GM12874 (cell line): Measurements from ENCODE around the gene GNB2.

Experiments
- CTCF ChIP-seq: IDR thresholded peaks from 2 replicates; pipeline ENCODE4 v1.5.1; 2011; ENCODE audit warnings: low read depth, mild to moderate bottlenecking, control low read depth, low read length, moderate library complexity; ENCODE audit not compliant: insufficient read depth

Gene GNB2

GRCh38 chr7:100649826-100650565, 23.5 kb upstream of the GNB2 start:
- TF ChIP-seq CTCF = no peak

GRCh38 chr7:100654908-100655831, 18.4 kb upstream of the GNB2 start:
- no peak for TF ChIP-seq CTCF

DNA sequence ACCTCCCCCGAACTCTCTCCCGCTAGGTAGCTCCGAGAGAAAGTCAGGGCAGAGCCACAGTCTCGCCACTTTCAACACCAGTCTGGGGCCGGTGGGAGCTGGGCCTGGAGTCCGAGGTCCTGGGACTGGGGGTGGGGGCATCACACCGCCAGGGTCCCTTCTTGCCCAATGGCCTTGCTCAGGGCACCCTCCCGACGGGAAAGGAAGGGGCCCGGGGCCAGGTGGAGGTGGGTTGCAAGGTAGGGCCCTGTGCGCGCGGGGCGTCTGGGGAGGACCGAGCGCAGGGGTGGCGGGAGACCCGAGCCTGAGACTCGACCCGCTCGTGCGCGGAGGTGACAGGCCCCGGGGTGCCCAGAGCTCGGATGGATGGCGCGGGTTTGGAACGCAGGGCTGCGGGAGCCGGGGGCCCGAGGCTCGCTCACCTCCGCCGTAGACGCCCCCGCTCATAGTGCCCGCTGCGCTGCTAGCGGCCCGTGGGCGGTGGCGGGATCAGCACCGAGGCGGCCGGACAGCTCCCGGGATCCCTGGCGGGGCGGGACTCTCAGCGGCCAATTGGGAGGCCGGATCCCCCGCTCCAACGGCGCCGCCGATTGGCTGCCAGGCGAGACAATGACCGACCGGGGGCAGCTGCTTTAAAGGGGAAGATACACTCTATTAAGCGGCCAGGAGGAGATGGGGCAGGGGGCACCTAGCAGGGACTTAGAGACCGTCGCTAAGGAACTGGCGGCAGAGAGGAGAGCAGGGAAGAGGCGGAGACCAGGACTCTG, 17.4 kb upstream of the GNB2 start, which contains the start of gene ACTL6B:
TSS of gene ACTL6B (minus strand) at position 541 of the 767 bp plus-strand sequence. CDS start at position 447, 94 bp downstream.
- no peak for TF ChIP-seq CTCF

DNA sequence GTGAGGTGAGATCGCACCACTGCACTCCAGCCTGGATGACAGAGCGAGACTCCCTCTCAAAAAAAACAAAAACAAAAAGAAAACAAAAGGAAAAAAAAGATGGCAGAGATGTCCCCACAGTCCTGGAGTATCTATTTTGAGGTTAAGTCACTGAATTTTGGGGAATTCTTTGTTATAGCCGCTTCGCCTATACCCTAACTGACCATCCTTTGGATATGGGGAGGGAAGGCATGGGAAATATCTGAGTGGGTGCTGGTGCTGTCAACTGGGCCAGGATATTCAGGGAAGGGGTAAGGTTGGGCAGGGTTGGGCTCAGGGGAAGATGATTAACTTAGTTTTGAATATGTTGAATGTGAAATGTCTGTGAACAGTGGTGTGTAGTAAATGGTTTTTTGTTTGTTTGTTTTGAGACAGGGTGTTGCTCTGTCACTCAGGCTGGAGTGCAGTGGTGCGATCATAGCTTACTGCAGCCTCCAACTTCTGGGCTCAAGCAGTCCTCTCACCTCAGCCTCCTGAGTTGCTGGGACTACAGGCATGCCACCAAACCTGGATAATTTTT, 8.3 kb upstream of the GNB2 start:
- TF ChIP-seq CTCF = no peak

DNA sequence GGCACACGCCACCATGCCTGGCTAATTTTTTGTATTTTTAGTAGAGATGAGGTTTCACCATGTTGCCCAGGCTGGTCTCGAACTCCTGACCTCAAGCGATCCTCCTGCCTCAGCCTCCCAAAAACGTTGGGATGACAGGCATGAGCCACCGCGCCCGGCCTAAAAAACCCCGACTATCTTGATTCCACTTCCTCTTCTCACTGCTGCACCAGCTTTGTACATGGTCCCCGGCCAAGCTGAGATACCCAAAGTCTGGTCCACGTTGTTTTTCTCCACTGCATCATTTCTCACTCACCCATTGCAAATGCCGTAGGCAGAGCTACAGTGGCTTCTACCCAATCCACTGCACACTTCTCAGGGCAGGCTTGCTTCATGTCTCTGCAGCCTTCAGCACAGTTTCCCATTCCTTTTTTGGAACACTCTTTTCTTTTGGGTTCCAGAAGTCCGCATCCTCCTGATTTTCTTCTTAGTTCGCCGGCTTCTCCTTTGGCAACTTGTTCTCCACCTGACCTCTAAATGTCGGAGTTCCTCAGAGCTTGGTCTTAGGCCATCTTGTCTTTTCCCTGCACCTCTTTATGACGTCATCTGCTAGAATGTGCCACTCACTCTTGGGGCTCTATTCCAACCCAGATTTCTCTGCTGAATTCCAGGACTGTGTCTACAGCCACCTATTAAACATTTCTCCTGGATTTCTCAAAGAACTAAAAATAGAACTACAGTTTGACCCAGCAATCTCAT, 6.0 kb upstream of the GNB2 start:
- no peak for TF ChIP-seq CTCF

GRCh38 chr7:100668069-100668449, 5.5 kb upstream of the GNB2 start:
- no peak for TF ChIP-seq CTCF
